ENCODE data around the gene CARNS1. TPM values are rescaled to one million over a fixed set of nuclear protein-coding genes. Genes with fewer than 3 reads are reported as not detected.
"Not testable (repeated sequence)": the region's sequence is repeated elsewhere in the genome, so short reads cannot be mapped to it uniquely, and the experiment has no call there.

Gene CARNS1
- total RNA-seq, 1 donor from 2014 or later: 78.4 TPM

DNA sequence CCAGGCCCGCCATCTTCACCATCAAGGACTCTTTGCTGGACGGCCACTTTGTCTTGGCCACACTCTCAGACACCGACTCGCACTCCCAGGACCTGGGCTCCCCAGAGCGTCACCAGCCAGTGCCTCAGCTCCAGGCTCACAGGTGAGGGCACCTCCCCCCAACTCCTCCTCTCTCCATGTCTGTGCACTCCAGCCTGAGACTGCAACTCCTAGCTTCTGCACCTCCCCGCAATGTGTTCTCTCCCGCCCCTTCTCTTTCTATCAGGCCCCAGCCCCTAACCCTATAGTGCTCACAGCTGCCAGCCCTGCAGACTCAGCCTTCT is 19.3 kb upstream of the CARNS1 start:
- no peak for DNase-seq (ENCODE audit: low spot score)

DNA sequence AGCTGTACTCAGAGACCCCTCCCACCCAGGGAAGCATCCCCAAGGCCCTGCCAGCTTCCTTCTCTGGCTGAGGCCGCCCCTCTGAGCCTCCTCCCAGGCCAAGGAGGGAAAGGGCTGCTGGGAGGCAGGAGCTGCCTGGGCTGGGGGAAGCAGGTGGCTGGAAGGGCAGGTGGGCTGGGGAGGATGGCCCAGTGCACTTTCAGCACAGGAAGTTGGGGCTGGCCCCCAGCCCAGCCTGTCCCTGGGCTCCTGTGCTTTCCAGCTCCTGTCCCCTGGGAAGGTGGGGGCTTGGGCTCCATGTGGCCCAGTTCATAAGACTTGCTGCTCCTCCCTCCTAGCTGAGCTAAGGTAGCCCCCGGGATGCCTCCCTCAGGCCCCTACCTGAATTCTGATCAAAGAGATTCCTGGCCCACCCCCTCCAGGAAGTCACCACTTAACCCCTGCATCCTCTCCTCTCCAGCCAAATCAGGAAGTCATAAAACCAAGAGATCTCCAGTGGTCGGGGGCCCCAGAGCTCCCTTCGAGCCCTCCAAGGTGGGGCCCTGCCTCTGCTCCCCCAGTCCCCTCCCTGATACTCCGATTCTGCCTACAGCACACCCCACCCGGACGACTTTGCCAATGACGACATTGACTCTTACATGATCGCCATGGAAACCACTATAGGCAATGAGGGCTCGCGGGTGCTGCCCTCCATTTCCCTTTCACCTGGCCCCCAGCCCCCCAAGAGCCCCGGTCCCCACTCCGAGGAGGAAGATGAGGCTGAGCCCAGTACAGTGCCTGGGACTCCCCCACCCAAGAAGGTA is 18.7 kb upstream of the CARNS1 start:
- no peak for DNase-seq (ENCODE audit: low spot score)

DNA sequence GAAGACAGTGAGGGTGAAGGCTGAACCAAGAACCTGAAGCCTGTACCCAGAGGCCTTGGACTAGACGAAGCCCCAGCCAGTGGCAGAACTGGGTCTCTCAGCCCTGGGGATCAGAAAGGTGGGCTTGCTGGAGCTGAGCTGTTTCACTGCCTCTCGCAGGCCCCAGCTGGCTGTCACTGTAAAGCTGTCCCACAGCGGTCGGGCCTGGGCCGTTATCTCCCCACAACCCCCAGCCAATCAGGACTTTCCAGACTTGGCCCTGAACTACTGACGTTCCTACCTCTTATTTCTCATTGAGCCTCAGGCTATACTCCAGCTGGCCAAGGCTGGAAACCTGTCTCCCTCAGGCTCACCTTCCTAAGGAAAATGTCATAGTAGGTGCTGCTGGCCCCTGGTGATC is 17.9 kb upstream of the CARNS1 start:
- no peak for DNase-seq (ENCODE audit: low spot score)

DNA sequence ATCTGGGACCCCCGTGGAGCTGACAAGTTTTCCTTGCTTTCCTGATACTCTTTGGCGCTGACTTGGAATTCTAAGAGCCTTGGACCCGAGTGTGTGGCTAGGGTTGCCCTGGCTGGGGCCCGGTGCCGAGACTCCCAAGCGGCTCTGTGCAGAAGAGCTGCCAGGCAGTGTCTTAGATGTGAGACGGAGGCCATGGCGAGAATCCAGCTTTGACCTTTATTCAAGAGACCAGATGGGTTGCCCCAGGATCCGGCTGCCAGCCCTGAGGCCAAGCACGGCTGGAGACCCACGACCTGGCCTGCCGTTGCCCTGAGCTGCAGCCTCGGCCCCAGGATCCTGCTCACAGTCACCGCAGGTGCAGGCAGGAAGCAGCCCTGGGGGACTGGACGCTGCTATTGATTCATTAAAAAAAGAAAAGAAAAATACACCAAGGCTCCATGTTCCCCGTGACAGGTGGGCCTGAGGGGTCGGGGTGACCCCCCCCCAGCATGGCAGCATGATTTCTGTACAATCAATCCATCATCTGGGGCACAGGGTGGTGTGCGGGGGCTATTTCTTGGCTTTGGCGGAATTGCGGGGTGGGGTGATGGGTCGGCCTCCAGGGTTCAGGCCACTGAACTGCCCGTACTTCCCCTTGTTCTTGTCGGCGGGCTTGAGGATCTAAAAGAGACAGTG is 17.4 kb upstream of the CARNS1 start:
- DNase-seq (ENCODE audit: low spot score): no peak

DNA sequence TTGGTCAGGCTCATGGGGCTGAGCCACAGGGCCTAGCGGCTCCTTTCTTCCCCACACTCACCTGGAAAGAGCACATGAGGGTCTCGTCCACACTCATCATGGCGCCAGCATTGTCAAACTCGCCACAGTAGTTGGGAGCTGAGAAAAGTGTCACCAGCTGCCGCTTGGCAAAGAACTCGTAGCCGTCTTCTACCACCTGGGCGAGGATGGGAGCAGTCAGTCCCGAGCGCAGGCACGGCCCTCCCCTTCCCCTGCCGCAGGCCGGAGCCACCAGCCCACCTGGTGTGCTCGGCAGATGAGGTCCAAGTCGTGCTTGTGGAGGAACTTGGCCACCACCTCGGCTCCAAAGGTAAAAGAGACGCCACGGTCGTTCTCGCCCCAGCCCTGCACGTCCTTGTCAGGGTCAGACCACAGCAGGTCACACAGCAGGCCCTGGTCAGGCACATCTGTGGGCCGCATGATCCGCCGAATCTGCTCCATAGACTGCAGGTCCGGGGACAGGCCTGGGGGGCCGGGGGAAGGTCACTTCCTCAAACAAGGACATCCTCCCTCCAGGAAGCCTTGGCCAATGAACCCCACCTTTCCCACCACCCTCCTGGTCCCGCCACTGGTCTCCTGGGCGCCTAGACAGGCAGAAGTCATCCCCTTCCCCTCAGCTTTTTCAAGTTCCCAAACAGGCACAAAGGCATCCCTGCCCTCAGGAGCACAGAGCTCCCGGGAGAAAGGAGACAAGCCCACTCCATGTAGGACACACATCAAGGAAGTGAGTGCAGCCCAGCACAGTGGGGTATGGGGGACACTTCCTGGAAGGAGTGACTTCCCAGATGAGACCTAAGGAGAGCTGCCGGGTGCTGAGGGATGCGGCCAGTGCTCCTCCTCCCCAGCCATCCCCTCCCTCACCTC is 16.6 kb upstream of the CARNS1 start:
- DNase-seq (ENCODE audit: low spot score): no peak

DNA sequence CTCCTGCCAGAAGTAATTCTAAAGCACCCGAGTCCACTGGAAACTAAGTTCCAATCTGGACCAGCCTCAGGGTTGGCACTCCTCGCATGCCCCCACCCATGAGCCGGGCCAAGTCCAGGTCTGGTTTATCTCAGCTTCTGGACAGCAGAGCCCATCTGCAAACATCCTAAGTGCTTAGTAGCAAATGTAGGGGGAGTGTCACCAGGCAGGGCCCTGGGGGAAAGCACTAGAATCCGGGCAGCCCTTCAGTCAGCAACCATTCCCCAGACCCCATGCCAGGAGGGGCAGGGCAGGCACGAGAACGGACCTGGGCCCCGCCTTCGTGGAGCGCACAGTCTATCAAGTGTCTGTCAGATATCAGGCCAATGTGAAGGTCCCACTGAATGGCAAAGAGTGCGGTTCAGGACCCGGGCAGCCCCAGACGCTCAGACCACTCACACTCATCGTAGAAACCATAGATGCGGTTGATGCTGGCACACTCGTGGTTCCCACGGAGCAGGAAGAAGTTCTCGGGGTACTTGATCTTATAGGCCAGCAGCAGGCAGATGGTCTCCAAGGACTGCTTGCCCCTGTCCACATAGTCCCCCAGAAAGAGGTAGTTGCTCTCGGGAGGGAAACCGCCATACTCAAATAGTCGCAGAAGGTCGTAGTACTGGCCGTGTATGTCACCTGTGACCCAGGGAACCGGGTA is 15.1 kb upstream of the CARNS1 start:
- DNase-seq (ENCODE audit: low spot score): peak; percentile 48

DNA sequence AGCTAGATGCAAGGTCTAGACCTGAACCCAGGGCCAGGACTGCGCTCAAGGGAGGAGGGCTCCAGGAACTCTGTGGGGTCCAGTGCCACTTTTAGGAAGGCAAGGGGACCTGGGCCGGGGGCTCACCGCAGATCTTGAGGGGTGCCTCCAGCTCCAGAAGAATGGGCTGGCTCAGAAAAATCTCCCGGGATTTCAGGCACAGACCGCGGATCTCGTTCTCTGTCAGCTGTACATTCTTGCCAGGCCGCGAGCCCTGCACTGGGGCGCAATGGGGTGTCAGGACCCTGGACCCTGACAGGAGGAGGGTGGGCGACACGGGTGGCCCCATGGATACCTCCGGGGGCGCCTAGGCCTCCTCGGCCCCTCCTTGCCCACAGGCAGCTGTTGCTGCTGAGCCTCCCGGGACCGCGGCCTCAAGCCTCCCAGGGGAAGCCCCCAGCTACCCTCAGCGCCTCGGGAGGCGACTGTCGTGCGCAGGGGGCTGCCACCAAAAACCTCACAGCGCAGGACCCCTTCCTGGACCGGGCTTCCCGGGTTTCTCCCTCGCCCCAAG is 14.5 kb upstream of the CARNS1 start:
- DNase-seq (ENCODE audit: low spot score): no peak

DNA sequence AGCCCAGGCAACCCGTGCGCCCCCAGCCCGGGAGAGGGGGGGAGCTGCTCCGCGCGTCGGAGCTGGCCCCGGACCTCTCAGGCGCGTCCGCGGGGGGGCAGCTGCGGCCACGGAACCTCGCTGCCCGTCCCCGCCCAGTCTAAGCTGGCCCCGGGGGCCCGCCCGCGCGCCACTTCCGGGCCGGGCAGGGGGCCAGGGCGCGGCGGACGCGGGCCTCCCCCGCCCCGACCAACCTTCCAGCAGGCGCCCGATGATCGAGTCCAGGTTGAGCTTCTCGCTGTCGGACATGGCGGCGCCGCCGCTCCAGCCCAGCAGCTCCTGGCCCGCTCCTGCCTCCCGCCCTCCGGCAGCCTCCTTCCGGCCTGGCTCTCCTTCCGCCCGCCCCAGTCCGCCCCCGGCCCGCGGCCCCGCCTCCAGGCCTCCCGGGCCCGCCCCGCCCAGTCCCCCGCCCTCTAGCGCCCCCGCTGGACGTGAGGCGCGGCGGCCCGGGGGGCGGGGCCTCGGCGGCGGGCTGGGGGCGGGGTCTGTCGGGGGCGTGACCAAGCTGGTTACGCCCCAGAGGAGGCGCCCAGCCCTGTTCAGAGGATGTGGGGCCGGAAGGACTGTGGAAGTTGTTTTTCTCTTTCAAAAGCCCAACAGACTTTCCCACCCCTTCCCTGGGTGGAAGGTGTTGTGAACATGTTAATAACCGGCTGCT is 13.8 kb upstream of the CARNS1 start, which contains the start of gene PPP1CA:
Gene PPP1CA (minus strand): TSS at position 364 of the 697 bp plus-strand sequence. CDS start 76 bp downstream, at position 288.
- DNase-seq (ENCODE audit: low spot score): peak; percentile 91

DNA sequence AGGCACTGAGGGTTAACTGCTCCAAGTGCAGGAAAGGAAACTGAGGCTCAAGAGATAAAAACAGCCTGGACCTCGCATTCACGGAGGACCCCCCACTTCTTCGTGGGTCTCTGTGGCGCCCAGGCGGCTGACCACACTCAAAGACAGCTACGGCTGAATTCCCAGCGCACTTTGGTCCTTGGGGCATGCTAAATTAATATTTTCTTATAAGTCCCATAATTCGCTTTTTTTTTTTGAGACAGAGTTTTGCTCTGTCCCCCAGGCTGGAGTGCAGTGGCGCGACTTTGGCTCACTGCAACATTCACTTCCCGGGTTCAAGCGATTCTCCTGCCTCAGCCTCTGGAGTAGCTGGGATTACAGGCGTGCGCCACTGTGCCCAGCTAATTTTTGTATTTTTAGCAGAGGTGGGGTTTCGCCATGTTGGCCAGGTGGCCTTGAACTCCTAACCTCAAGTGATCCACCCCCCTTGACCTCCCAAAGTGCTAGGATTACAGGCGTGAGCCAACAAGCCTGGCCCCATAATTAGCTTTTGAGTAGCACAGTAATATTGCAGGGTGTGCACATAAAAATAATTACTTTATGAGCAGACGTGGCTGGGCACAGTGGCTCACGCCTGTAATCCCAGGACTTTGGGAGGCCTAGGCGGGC is 13.2 kb upstream of the CARNS1 start:
- DNase-seq (ENCODE audit: low spot score): not testable (repeated sequence)

DNA sequence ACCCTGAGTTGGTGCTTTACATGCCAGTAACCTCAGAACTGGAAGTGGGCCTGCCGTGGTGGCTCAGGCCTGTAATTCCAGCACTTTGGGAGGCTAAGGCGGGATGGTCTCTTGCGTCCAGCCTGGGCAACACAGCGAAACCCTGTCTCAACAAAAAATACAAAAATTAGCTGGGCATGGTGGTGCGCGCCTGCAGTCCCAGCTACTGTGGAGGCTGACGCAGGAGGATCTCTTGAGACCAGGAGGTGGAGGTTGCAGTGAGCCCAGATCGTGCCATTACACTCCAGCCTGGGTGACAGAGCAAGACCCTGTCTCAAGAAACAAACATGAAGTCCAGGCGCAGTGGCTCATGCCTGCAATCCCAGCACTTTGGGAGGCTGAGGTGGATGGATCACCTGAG is 12.4 kb upstream of the CARNS1 start:
- DNase-seq (ENCODE audit: low spot score): not testable (repeated sequence)

DNA sequence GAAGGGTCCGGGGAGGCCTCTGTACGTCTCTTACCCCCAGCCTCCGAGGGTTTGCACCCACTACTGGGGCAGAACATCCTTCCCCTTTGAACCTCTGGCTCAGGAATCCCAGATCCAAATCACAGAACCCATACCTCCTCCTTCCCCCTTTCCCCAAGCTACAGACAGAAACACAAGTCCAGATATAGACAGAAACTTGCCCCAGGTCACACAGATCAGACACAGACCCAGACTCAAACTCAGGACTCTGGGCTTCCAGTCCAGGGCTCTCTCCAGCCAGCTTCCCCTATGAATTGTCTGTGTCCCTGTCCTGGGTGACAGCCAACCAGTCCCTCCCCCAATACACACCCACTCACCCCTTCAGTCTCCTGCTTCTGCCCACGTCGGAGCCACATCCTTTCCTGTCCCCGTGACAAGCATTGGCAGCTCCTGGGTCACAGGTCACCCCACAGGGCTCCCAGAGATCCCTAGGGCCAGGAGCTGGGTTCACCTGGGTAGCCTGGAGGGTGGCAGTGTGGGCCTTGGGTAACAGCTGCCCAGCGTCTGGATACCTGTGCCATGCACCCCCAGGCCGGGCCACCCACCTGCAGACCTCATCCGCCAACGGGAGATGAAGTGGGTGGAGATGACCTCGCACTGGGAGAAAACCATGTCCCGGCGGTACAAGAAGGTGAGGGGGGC is 10.8 kb upstream of the CARNS1 start:
- no peak for DNase-seq (ENCODE audit: low spot score)

DNA sequence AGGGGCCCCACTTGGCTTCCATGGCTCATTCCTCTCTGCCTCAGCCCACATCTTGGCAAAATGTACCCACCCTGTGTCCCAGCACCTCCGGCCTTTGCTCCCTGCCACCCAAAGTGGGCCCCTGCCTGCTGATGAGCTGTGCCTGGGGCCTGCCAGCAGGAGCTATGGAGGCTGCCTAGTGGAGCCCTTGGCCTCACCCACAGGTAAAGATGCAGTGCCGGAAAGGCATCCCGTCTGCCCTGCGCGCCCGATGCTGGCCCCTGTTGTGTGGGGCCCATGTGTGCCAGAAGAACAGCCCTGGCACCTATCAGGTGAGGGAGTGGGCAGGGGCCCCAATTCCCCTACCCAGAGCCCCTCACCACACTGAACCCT is 10.3 kb upstream of the CARNS1 start:
- no peak for DNase-seq (ENCODE audit: low spot score)

DNA sequence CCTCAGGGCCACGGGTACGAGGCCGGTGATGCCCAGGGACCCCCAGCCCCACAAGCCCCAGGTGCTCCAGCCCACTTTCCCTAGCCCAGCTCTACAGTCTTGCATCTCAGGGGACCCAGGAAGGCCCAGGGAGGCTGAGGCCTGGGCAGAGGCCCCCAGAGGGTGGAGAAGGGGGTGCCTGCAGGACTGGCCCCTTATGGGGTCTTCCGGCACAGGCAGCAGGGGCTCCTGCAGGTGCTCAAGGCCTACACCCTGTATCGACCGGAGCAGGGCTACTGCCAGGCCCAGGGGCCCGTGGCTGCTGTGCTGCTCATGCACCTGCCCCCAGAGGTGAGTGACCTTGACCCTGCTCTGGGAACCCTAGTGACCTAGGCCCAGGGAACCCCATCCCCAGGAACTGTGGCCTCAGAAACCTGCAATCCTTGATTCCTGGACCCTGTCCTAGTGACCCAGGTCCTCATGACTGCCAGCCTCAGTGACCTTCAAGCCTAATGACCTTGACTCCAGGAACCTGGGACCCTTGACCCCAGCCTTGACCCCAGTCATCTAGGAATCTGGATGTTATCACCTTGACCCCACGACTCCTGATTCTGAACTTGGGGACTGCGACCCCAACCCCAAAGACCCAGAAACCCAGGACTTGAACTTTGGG is 9.7 kb upstream of the CARNS1 start:
- DNase-seq (ENCODE audit: low spot score): no peak

DNA sequence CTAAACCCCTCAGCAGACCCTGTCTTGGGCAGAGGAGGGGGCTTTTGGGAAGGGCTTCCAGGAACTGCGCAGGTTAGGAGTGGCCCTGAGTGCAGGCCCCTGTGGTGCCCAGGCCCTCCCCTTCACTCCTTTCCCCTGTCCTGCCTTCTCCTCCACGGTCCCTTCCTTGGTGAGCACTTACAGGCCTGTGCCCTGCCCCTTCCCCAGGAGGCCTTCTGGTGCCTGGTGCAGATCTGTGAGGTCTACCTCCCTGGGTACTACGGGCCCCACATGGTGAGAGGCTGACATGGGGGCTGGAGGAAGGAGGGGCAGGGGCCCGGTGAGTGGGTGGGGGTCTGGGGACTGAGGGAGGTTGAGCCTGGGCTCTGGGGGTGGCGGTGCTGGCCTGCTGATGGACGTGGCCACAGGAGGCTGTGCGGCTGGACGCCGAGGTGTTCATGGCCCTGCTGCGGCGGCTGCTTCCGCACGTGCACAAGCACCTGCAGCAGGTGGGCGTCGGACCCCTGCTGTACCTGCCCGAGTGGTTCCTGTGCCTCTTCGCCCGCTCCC is 9.0 kb upstream of the CARNS1 start:
- no peak for DNase-seq (ENCODE audit: low spot score)

DNA sequence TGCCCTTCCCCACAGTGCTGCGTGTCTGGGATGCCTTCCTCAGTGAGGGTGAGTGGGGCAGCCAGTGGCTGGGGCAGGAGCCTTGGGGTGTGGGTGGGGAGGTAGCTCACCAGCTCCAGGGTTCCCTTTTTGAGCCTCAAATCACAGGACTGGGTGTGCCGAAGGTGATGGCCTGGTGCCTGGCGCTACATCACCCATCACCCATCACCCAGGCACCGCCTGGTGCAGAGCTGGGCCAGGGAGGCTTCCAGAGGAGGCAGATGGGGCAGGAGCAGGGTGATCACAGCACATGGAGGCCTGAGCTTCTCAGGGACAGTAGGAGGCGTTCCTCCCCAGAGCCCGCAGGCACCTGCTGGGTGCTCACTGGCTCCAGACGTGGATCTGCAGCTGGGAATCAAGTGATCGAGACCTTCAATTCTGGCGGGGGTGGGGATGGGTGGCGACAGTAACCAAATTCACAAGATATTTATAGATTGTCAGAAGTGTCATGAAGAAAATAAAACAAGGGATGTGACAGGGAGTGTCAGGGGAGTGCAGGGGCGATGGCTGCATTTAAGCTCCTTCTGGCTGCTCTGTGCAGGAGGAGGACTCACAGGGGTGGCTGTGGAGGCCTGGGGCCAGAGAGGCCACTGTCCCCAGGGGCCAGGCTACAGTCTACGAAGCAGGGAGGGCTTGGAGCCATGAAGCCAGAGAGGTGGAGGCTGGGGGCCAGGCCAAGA is 8.3 kb upstream of the CARNS1 start:
- no peak for DNase-seq (ENCODE audit: low spot score)

DNA sequence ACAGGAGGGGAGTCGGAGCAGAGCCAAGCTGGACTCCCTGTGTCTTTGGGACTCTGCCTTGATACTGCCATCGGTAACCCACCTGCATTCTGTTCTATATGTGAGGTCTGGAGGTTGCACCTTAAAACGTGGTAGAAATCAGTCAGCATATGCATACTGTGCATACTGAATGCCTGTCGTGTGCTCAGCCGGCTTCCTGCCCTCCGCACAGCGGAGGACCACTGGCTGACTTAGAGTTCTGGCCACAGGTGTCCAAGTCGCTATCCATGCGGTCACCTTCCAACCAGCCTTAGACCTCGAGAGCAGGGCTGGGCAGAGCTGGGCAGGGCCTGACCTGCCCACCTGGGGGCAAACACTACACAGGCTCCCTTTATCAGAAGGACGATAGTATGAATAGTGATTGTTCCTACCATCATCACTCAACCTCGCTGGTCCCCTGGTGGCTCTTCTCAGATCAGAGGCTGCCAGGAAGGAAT is 7.8 kb upstream of the CARNS1 start:
- no peak for DNase-seq (ENCODE audit: low spot score)

DNA sequence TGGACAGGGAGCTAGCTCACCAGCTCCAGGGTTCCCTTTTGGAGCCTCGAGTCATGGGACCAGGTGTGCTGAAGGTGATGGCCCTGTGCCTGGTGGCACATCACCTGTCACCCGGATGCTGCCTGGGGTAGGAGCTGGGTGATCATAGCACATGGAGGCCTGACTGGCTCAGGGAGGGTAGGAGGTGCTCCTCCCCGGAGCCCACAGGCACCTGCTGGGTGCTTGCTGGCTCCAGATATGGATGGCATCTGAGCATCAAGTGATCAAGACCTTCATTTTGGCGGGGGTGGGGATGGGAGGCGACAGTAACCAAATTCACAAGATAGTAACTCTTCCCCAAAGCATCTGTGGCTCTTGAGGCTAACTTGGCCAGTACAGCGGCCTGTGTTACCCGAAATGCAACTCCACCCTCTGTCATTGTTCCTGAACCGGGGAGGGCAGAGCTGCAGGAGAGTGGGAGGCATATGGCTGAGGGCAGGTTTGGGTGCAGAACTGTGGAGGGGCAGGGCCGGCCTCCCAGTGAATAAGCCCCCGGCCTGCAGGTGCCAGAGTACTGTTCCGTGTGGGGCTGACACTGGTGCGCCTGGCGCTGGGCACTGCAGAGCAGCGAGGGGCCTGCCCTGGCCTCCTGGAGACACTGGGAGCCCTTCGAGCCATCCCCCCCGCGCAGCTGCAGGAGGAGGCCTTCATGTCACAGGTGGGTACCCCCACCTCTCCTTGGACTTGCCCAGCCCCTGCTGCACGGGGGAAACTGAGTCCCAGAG is 6.9 kb upstream of the CARNS1 start:
- DNase-seq (ENCODE audit: low spot score): no peak
